Measurements from ENCODE around the gene DSTN.

The DSTN gene

DNA sequence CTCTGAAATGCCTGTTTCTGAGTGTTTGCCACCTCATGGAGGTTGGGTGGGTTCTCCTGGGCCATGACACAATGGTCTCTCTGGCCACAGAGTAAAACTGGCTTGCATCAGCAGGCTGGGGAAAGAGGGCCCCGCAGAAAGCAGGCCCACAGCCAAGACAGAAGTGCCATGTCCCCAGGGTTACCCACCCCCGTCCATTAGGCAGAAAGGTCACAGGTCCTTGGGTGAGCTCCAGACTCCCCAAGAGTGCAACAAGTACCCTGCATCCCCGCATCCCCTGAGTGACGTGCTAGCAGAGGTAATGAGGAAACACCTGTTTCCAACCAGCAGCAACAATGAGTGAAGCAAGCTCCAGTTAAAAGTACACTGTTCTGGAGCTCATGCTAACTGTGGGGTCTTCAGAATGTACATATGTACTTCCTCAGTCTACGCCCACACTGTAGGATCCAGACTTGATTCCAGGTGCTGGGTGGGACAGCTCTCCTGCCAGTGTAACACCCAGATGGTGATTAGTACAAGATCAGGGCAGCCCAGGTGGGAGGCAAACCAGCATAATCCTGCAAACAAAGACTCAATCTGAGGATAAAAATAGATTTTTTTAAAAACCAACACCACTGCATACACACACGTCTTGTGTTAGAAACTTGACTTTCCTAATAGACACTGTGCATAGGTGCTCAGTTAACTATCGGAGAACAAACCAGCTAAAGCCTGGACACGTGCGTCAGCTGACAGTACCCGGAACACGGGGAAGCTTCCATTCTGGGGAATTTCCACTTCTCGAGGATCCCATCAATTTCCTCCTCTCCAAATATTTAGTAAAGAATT is 80.6 kb downstream of the DSTN start:
- no peaks in the 10 kb centered on the region for H3K27me3 ChIP-seq (replicated peaks in 2 of 5; ENCODE audit: control insufficient read depth in 4 of 5, insufficient read depth in 5 of 5, low read length in 4 of 5)
- WGBS (ENCODE audit: insufficient coverage) = 35% methylated on average over 8 of the region's 12 CpGs
- DNase-seq = peak; percentile 76 to 95 (median 92)
- no peaks in the 10 kb centered on the region for H3K9me3 ChIP-seq (ENCODE audit: control extremely low read depth in 1 of 5, control insufficient read depth in 4 of 5, insufficient read depth in 2 of 5, low read depth in 1 of 5, low read length in 4 of 5)
- peaks cover 23 to 76% (median 53%) of the 10 kb centered on the region in 4 experiments for H3K4me1 ChIP-seq (ENCODE audit: control extremely low read depth in 1 of 4, control insufficient read depth in 4 of 4, insufficient read depth in 4 of 4, low read length in 3 of 4)
- POLR2A ChIA-PET = no interaction called here
- H3K4me3 ChIP-seq (ENCODE audit: control insufficient read depth in 1 of 7, extremely low read depth in 1 of 7, insufficient read depth in 4 of 7, low read depth in 2 of 7, low read length in 6 of 7) = peak overlapping the region in 1 of 7 experiments; percentile 24
- H3K27ac ChIP-seq (ENCODE audit: insufficient read depth in 1 of 2, low read depth in 1 of 2, low read length in 2 of 2, poor library complexity in 1 of 2, severe bottlenecking in 2 of 2) = peak overlapping the region; percentile 37 to 62
- CTCF ChIA-PET = interaction anchor here (0.8 to 5.5 kb wide), 14 partner anchors 12 to 287 kb away, joined by 3 to 52 read pairs (median 7); partner anchors contain the start of gene DSTN
- peaks cover 0 to 29% (median 5%) of the 10 kb centered on the region in 4 experiments for H3K36me3 ChIP-seq (ENCODE audit: control insufficient read depth in 4 of 4, insufficient read depth in 4 of 4, low read length in 3 of 4)

DNA sequence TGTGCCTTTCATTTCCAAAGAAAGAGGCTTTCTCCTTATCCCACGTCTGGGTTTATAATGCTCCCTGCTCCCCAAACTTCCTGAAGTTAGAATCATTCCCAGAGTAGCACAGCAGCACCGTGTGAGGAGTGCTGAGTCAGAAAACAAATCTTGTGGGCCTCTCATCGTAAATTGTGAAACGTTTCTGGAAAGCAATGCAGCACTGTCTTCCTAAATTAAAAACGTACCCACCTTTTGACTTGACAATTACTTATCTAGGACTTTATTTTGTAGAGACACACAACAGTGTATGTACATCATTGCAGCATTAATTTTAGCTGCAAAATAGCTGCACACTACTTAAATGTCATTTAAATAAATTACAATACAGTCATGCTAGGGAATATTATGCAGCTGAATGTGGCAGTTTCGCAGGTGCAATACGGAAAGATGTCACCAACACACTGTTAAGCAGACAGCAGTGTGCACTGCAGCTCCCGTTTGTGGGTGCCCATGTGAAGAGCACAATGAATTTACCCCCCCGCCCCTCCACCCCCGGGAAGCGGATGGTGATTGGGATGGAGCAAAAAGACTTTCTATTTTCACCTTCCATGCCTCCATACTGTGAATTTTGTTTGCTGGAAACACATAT is 81.4 kb downstream of the DSTN start:
- 29% methylated on average over 7 of the region's 11 CpGs for WGBS (ENCODE audit: insufficient coverage)
- no peaks in the 10 kb centered on the region for H3K9me3 ChIP-seq (ENCODE audit: control extremely low read depth in 1 of 5, control insufficient read depth in 4 of 5, insufficient read depth in 2 of 5, low read depth in 1 of 5, low read length in 4 of 5)
- no peak overlapping the region for H3K4me3 ChIP-seq (ENCODE audit: control insufficient read depth in 1 of 7, extremely low read depth in 1 of 7, insufficient read depth in 4 of 7, low read depth in 2 of 7, low read length in 6 of 7)
- peak overlapping the region in 1 of 2 experiments; percentile 62 for H3K27ac ChIP-seq (ENCODE audit: insufficient read depth in 1 of 2, low read depth in 1 of 2, low read length in 2 of 2, poor library complexity in 1 of 2, severe bottlenecking in 2 of 2)
- DNase-seq = no peak
- POLR2A ChIA-PET = no interaction called here
- peaks cover 2 to 31% (median 7%) of the 10 kb centered on the region in 4 experiments for H3K36me3 ChIP-seq (ENCODE audit: control insufficient read depth in 4 of 4, insufficient read depth in 4 of 4, low read length in 3 of 4)
- peaks cover 23 to 70% (median 52%) of the 10 kb centered on the region in 4 experiments for H3K4me1 ChIP-seq (ENCODE audit: control extremely low read depth in 1 of 4, control insufficient read depth in 4 of 4, insufficient read depth in 4 of 4, low read length in 3 of 4)
- CTCF ChIA-PET = interaction anchor here (1.0 to 5.5 kb wide), 14 partner anchors 13 to 288 kb away, joined by 3 to 52 read pairs (median 7); partner anchors contain the start of gene DSTN
- H3K27me3 ChIP-seq (replicated peaks in 2 of 5; ENCODE audit: control insufficient read depth in 4 of 5, insufficient read depth in 5 of 5, low read length in 4 of 5) = no peaks in the 10 kb centered on the region

DNA sequence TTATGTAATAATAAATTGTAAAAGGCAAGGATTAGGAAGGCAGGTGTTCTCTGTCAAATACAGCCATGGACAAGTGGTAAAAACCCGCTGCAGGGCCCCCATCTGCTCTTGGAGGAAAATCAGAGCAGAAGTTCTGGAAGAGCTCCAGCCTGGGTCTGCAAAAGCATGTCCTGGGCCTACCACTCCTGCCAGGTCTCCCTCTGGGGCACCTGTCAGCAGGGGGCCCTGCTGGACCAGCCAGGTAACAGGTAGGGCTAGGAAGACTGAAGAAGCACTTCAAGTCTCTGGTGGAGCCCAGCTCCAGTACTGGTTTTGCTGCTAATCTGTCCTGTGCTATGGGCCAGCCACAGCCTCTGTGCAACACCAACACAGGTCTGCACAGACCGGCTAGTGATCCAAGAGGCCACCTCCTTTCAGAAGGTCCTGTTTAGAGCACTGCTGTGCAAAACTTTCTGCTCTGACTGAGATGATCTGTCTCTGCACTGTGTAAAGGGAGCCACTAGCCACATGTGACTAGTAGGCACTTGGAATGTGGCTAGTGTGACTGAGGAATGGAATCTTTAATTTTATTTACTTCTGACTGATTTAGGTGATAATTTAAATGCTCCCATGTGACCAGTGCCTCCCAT is 82.0 kb downstream of the DSTN start:
- Histone ChIP-seq H3K36me3 (ENCODE audit: control insufficient read depth in 4 of 4, insufficient read depth in 4 of 4, low read length in 3 of 4) (peaks cover 2 to 33% (median 11%) of the 10 kb centered on the region in 4 experiments), H3K4me3 (ENCODE audit: control insufficient read depth in 1 of 7, extremely low read depth in 1 of 7, insufficient read depth in 4 of 7, low read depth in 2 of 7, low read length in 6 of 7) (no peak overlapping the region), H3K27ac (ENCODE audit: insufficient read depth in 1 of 2, low read depth in 1 of 2, low read length in 2 of 2, poor library complexity in 1 of 2, severe bottlenecking in 2 of 2) (peak overlapping the region in 1 of 2 experiments; percentile 2), H3K4me1 (ENCODE audit: control extremely low read depth in 1 of 4, control insufficient read depth in 4 of 4, insufficient read depth in 4 of 4, low read length in 3 of 4) (peaks cover 23 to 64% (median 50%) of the 10 kb centered on the region in 4 experiments), H3K9me3 (ENCODE audit: control extremely low read depth in 1 of 5, control insufficient read depth in 4 of 5, insufficient read depth in 2 of 5, low read depth in 1 of 5, low read length in 4 of 5) (no peaks in the 10 kb centered on the region), H3K27me3 (replicated peaks in 2 of 5; ENCODE audit: control insufficient read depth in 4 of 5, insufficient read depth in 5 of 5, low read length in 4 of 5) (no peaks in the 10 kb centered on the region)
- no peak for DNase-seq
- CTCF ChIA-PET = interaction anchor here (1.2 to 5.5 kb wide), 6 partner anchors 14 to 287 kb away, joined by 3 to 52 read pairs (median 8); partner anchors contain the start of gene RRBP1
- WGBS (ENCODE audit: insufficient coverage) = 94% methylated on average over 2 of the region's 2 CpGs
- POLR2A ChIA-PET = no interaction called here

DNA sequence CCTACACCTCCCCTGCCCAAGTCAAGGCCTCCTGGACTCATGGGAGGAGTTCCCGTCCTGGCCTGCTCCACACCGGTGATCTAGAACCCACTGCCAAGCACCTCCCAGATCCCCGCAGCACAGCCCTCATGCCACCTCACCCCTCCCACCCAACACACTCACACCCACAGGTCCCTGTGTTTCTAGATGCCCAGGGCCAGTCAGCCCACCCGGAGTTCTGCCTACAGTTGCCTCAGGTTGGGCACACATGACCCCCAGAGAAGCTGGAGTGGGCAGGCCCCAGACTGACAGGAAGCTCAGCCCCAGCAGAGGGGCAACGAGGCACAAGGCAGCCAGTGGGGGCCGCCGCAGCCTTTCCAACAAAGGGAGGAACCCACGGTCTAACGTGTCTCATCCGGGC is 82.5 kb downstream of the DSTN start:
- no peaks in the 10 kb centered on the region for H3K9me3 ChIP-seq (ENCODE audit: control extremely low read depth in 1 of 5, control insufficient read depth in 4 of 5, insufficient read depth in 2 of 5, low read depth in 1 of 5, low read length in 4 of 5)
- no peak overlapping the region for H3K4me3 ChIP-seq (ENCODE audit: control insufficient read depth in 1 of 7, extremely low read depth in 1 of 7, insufficient read depth in 4 of 7, low read depth in 2 of 7, low read length in 6 of 7)
- ChIA-PET POLR2A (interaction anchor here (0.5 to 1.0 kb wide), 3 partner anchors 14 to 335 kb away, joined by 3 to 7 read pairs (median 4); partner anchors contain the start of gene RRBP1), CTCF (interaction anchor here (0.7 to 5.5 kb wide), 6 partner anchors 20 to 286 kb away, joined by 3 to 52 read pairs (median 6); partner anchors contain the start of gene RRBP1)
- H3K27ac ChIP-seq (ENCODE audit: insufficient read depth in 1 of 2, low read depth in 1 of 2, low read length in 2 of 2, poor library complexity in 1 of 2, severe bottlenecking in 2 of 2) = peak overlapping the region in 1 of 2 experiments; percentile 2
- DNase-seq = no peak
- no peaks in the 10 kb centered on the region for H3K27me3 ChIP-seq (replicated peaks in 2 of 5; ENCODE audit: control insufficient read depth in 4 of 5, insufficient read depth in 5 of 5, low read length in 4 of 5)
- H3K4me1 ChIP-seq (ENCODE audit: control extremely low read depth in 1 of 4, control insufficient read depth in 4 of 4, insufficient read depth in 4 of 4, low read length in 3 of 4) = peaks cover 23 to 58% (median 47%) of the 10 kb centered on the region in 4 experiments
- H3K36me3 ChIP-seq (ENCODE audit: control insufficient read depth in 4 of 4, insufficient read depth in 4 of 4, low read length in 3 of 4) = peaks cover 2 to 35% (median 14%) of the 10 kb centered on the region in 4 experiments
- 88% methylated on average over 10 of the region's 10 CpGs for WGBS (ENCODE audit: insufficient coverage)

DNA sequence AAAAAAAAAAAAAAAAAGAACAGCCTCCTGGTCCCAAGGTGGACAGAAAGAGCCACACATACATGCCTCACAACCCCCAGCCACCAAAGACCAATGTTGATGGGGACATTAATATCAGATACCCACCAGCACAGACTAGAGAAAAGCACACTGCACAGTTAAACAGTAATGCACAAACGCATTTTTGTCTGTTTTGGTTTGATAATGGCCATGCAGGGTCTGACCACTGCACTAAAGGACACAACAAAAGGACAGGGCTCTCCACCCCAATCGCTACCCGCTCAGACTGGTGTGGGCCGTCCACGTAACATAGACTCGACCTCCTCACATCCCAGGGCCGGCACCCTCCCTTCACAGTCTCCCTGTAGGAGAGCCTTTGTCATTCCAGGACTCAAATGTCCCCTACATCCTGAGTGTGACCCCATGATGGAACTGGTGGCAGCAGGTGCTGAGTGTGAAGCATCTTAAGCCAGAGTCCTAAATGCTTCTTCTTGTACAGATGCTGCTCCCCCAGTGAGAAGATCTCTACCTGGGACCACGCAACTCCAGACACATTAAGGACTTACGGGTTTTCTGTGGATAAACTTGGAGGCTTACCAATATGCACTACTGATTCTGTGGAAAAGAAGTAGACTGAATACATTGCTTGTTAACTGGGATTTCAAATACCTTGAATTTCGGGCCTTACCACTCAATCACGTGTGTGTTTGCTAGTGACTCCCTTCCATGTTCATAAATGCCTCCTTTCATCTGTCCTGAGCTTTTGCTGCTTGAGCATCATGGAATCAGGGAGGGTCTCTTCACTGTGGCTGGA is 84.2 kb downstream of the DSTN start:
- no peak overlapping the region for H3K4me3 ChIP-seq (ENCODE audit: control insufficient read depth in 1 of 7, extremely low read depth in 1 of 7, insufficient read depth in 4 of 7, low read depth in 2 of 7, low read length in 6 of 7)
- no peaks in the 10 kb centered on the region for H3K27me3 ChIP-seq (replicated peaks in 2 of 5; ENCODE audit: control insufficient read depth in 4 of 5, insufficient read depth in 5 of 5, low read length in 4 of 5)
- ChIA-PET CTCF (interaction anchor here (0.5 to 3.2 kb wide), 7 partner anchors 8 to 284 kb away, joined by 3 to 15 read pairs (median 6); partner anchors contain the start of gene RRBP1), POLR2A (no interaction called here)
- H3K4me1 ChIP-seq (ENCODE audit: control extremely low read depth in 1 of 4, control insufficient read depth in 4 of 4, insufficient read depth in 4 of 4, low read length in 3 of 4) = peaks cover 17 to 42% (median 34%) of the 10 kb centered on the region in 4 experiments
- H3K9me3 ChIP-seq (ENCODE audit: control extremely low read depth in 1 of 5, control insufficient read depth in 4 of 5, insufficient read depth in 2 of 5, low read depth in 1 of 5, low read length in 4 of 5) = peaks cover 0 to 5% (median 2%) of the 10 kb centered on the region in 5 experiments
- WGBS (ENCODE audit: insufficient coverage) = 94% methylated on average over 5 of the region's 11 CpGs
- peaks cover 6 to 48% (median 22%) of the 10 kb centered on the region in 4 experiments for H3K36me3 ChIP-seq (ENCODE audit: control insufficient read depth in 4 of 4, insufficient read depth in 4 of 4, low read length in 3 of 4)
- H3K27ac ChIP-seq (ENCODE audit: insufficient read depth in 1 of 2, low read depth in 1 of 2, low read length in 2 of 2, poor library complexity in 1 of 2, severe bottlenecking in 2 of 2) = no peak overlapping the region
- DNase-seq = no peak

DNA sequence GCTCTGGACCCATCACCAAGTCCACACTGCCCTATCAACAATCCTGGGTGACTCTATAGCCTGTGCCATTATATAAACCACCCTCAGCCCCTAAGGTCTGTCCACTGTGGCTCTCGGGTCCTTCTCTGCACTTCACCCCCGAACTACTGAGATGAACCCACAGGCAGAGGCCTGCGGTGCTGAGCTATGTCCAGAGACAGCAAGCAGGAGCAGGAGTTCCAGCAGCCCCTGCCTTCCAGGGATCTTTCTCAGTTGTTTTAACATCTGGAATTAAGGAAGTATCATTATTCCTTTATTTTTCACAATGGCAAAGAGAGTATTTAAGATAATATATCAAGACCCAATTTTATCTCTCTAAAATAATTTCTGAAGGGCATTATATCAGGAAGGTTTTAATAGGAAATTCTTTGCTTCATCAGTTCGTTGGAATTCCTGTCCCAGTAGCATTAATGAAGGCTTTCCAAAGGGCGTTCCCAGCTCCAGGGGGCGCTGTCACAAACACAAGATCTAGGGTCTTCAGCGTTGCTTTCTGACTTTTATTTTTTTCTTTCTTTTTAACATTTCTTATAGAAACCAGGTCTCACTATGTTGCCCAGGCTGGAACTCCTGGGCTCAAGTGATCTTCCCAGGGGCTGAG is 84.9 kb downstream of the DSTN start:
- DNase-seq = peak; percentile 42 to 52 (median 44)
- Histone ChIP-seq H3K27ac (ENCODE audit: insufficient read depth in 1 of 2, low read depth in 1 of 2, low read length in 2 of 2, poor library complexity in 1 of 2, severe bottlenecking in 2 of 2) (no peak overlapping the region), H3K36me3 (ENCODE audit: control insufficient read depth in 4 of 4, insufficient read depth in 4 of 4, low read length in 3 of 4) (peaks cover 6 to 50% (median 23%) of the 10 kb centered on the region in 4 experiments), H3K27me3 (replicated peaks in 2 of 5; ENCODE audit: control insufficient read depth in 4 of 5, insufficient read depth in 5 of 5, low read length in 4 of 5) (no peaks in the 10 kb centered on the region), H3K9me3 (ENCODE audit: control extremely low read depth in 1 of 5, control insufficient read depth in 4 of 5, insufficient read depth in 2 of 5, low read depth in 1 of 5, low read length in 4 of 5) (peaks cover 0 to 5% (median 2%) of the 10 kb centered on the region in 5 experiments), H3K4me1 (ENCODE audit: control extremely low read depth in 1 of 4, control insufficient read depth in 4 of 4, insufficient read depth in 4 of 4, low read length in 3 of 4) (peaks cover 12 to 35% (median 27%) of the 10 kb centered on the region in 4 experiments), H3K4me3 (ENCODE audit: control insufficient read depth in 1 of 7, extremely low read depth in 1 of 7, insufficient read depth in 4 of 7, low read depth in 2 of 7, low read length in 6 of 7) (no peak overlapping the region)
- 65% methylated on average over 7 of the region's 7 CpGs for WGBS (ENCODE audit: insufficient coverage)
- ChIA-PET CTCF (interaction anchor here (0.5 to 3.2 kb wide), 11 partner anchors 9 to 283 kb away, joined by 3 to 15 read pairs (median 3); partner anchors contain the start of gene RRBP1), POLR2A (no interaction called here)
